LNCAP (cell line): ENCODE results near the gene FANK1.

Source experiments
- TF ChIP-seq, protein P1 (sequence below): fragments of 450-650 bp; IDR thresholded peaks from 2 replicates; pipeline ENCODE4 v1.5.1; 2017; ENCODE audit warnings: mild to moderate bottlenecking

Gene FANK1

GRCh38 chr10:126042354-126042753, 146.0 kb downstream of the FANK1 start:
- TF ChIP-seq, protein P1, sequence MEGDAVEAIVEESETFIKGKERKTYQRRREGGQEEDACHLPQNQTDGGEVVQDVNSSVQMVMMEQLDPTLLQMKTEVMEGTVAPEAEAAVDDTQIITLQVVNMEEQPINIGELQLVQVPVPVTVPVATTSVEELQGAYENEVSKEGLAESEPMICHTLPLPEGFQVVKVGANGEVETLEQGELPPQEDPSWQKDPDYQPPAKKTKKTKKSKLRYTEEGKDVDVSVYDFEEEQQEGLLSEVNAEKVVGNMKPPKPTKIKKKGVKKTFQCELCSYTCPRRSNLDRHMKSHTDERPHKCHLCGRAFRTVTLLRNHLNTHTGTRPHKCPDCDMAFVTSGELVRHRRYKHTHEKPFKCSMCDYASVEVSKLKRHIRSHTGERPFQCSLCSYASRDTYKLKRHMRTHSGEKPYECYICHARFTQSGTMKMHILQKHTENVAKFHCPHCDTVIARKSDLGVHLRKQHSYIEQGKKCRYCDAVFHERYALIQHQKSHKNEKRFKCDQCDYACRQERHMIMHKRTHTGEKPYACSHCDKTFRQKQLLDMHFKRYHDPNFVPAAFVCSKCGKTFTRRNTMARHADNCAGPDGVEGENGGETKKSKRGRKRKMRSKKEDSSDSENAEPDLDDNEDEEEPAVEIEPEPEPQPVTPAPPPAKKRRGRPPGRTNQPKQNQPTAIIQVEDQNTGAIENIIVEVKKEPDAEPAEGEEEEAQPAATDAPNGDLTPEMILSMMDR = no peak

GRCh38 chr10:126042906-126043305, 146.5 kb downstream of the FANK1 start:
- TF ChIP-seq, protein P1 = no peak

- TF ChIP-seq, protein P1 = no peak
Observed at GRCh38 chr10:126043389-126043788, 147.0 kb downstream of the FANK1 start.

DNA sequence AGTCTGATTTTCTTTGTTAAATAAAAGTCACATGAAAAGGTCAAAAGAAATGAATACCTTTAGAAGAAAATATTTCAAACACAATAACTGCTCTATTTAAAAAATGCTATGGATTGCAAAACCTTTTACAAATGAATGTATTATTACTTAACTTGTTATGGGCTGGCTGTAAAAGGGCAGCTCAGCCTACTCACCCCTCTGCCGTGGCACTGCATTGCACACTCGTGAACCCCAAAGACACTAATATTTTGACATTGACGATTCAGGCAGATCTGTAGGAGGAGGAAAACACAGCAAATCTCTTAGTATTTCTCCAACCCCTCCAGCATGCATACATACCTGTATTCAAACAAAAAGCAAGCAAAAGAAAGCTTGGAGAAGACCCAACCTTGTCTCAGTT, 149.5 kb downstream of the FANK1 start:
- TF ChIP-seq, protein P1 = no peak

- TF ChIP-seq, protein P1 = no peak
Observed at GRCh38 chr10:126046831-126047230, 150.5 kb downstream of the FANK1 start.

DNA sequence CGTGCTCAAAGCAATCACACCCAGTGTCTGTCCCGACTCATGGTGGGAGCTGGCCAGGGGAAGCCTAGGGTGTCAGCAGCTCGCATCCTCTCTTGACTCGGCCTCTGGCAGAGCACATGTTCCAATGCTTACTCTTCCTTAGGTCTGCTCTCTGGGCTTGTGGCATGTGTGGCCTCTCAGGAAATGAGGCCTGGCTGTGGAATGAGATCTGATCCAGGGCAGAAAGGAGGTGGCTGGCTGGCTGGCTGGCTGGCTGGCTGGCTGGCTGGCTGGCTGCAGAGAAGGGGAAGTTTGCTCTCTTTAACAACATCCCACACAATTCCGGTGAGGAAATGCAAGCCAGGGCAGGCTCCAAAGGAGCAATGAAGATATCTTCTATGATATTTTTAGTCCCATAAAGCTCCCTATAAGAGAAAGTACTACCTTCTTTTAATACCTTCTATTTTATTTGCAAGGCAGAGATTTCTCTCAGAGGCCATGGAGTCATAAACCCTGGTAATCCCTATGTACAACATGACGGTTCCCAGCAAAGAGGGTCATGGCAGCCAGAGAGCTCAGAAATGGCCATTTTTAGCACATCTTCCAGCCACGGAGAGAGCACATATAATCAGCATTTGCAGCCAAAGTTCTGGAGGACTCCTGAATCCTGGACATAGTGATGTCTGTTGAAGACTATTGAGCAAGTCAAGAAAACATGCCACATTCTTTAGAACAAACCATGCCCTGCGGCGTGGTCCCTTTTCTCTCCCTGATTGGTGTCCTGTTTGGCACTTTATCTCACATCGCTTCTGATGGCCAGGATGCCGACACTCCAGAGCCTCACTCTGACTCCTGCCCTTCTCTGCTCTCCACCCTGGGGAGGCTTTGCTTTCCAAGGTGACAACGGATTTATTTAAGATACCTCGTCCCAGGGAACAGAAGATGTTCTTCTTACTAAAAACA, 153.7 kb downstream of the FANK1 start:
- TF ChIP-seq, protein P1 = no peak

- TF ChIP-seq, protein P1 = no peak
Observed at GRCh38 chr10:126052171-126052570, 155.8 kb downstream of the FANK1 start.
